HepG2 (cell line): Measurements from ENCODE around the gene EGLN1. TPM values are rescaled to one million over a fixed set of nuclear protein-coding genes. Genes with fewer than 3 reads are reported as not detected.
A peak's percentile ranks its signal among the peaks of the same experiment; 100 is the strongest.

Experiments
- ATF7-NPFF ChIP-seq: sonication (generic); formaldehyde crosslinking; IDR thresholded peaks from 2 replicates; pipeline ENCODE4 v1.8.1; 2023; ENCODE audit warnings: mild to moderate bottlenecking, low read depth, missing genetic modification reagents, moderate library complexity
- CREB1 ChIP-seq, 2 experiments: fragments of 450-650 bp in 1 of 2; IDR thresholded peaks; 2 replicates each; pipeline ENCODE4 v1.6.1; 2016 to 2017; ENCODE audit warnings: control low read depth in 1 of 2, mild to moderate bottlenecking in 1 of 2, missing compliant biosample characterization in 1 of 2, missing genetic modification characterization in 1 of 2
- CREB3 ChIP-seq: sonication (generic); formaldehyde crosslinking; IDR thresholded peaks from 2 replicates; pipeline ENCODE4 v1.5.0; 2020; ENCODE audit warnings: missing genetic modification reagents
- GFI1 ChIP-seq: sonication (generic); formaldehyde crosslinking; IDR thresholded peaks from 2 replicates; pipeline ENCODE4 v1.5.0; 2020; ENCODE audit warnings: missing genetic modification reagents, mild to moderate bottlenecking, borderline replicate concordance
- NONO ChIP-seq, 2 experiments: fragments of 450-650 bp in 1 of 2; sonication (generic) in 1 of 2; formaldehyde crosslinking in 1 of 2; IDR thresholded peaks in 1 of 2; conservative IDR thresholded peaks in 1 of 2; 2 replicates each; pipeline versions ENCODE4 v1.6.1 to v1.8.0; 2017 to 2022; ENCODE audit warnings: mild to moderate bottlenecking in 1 of 2, missing genetic modification reagents in 1 of 2, moderate library complexity in 1 of 2
- PBX3 ChIP-seq: sonication (generic); formaldehyde crosslinking; IDR thresholded peaks from 2 replicates; pipeline ENCODE4 v1.8.1; 2023; ENCODE audit warnings: missing genetic modification reagents, inconsistent platforms, borderline replicate concordance
- RFX3 ChIP-seq: IDR thresholded peaks from 2 replicates; pipeline ENCODE4 v1.6.1; 2016; ENCODE audit warnings: missing biosample characterization, missing genetic modification reagents
- TERF1 ChIP-seq: sonication (generic); formaldehyde crosslinking; IDR thresholded peaks from 2 replicates; pipeline ENCODE4 v1.8.0; 2022; ENCODE audit warnings: mild to moderate bottlenecking, missing genetic modification reagents, moderate library complexity
- ZNF101 ChIP-seq: sonication (generic); formaldehyde crosslinking; IDR thresholded peaks from 2 replicates; pipeline ENCODE4 v1.4.0; 2020; ENCODE audit warnings: mild to moderate bottlenecking, low read depth, missing genetic modification reagents, borderline replicate concordance
- ZNF329 ChIP-seq: sonication (generic); formaldehyde crosslinking; IDR thresholded peaks from 2 replicates; pipeline ENCODE4 v1.9.0; 2021; ENCODE audit warnings: low read depth, mild to moderate bottlenecking, missing genetic modification reagents
- ZNF652 ChIP-seq: IDR thresholded peaks from 2 replicates; pipeline ENCODE4 v1.6.1; 2016; ENCODE audit warnings: low read depth, borderline replicate concordance
- polyA plus RNA-seq, 8 experiments: library from polyadenylated mRNA; depleted of rRNA in 3 of 8; stranded (reverse) in 7 of 8; unstranded in 1 of 8; fragments of >200 nt; fragmentation: Illumina TruSeq in 4 of 8; extraction: Trizol in 4 of 8; gene quantifications; 2 replicates each; pipeline versions ENCODE4 v1.2.1 to v1.2.3, GENCODE V29; 2011 to 2016; ENCODE audit warnings: low read depth in 4 of 8, missing spikeins in 1 of 8, mixed read lengths in 1 of 8; ENCODE audit not compliant: insufficient read depth in 1 of 8
- total RNA-seq, 5 experiments: library from RNA; depleted of rRNA; stranded (reverse); fragments of >200 nt; fragmentation: Illumina TruSeq; extraction: Trizol; gene quantifications; 2 replicates each; pipeline ENCODE4 v1.2.3, GENCODE V29; 2016; ENCODE audit warnings: low read depth in 1 of 5
- TF ChIP-seq, protein P1 (sequence below), 2 experiments: sonication (generic) in 1 of 2; formaldehyde crosslinking in 1 of 2; IDR thresholded peaks; 2 replicates each; pipeline versions ENCODE4 v1.6.1 to v1.9.0; 2014 to 2022; ENCODE audit warnings: antibody characterized with exemption in 1 of 2, borderline replicate concordance in 1 of 2, inconsistent platforms in 1 of 2, low read depth in 1 of 2, missing genetic modification reagents in 1 of 2
- TF ChIP-seq, protein P2 (sequence below): sonication (generic); formaldehyde crosslinking; IDR thresholded peaks from 2 replicates; pipeline ENCODE4 v1.4.0; 2020; ENCODE audit warnings: missing genetic modification reagents
- TF ChIP-seq, protein P3 (sequence below): IDR thresholded peaks from 2 replicates; pipeline ENCODE4 v1.6.1; 2016; ENCODE audit warnings: missing biosample characterization, missing genetic modification reagents, low read depth

Gene EGLN1
- total and polyA plus RNA-seq, 2 of the 13 experiments (the other 11 are each of a cell fraction or from before 2014, with no cell fraction given), result 34.4 to 44.1 TPM

GRCh38 chr1:231421971-231422797 is at the start of gene EGLN1 (continued):
- TF ChIP-seq CREB1 (IDR thresholded peaks at IDR 0.05), result no peak
- TF ChIP-seq CREB1 (CRISPR knock-in tag; IDR thresholded peaks at IDR 0.05), result no peak
- no peak for TF ChIP-seq ZNF101 (CRISPR knock-in tag)
- TF ChIP-seq RFX3 (CRISPR knock-in tag), result no peak
- TF ChIP-seq PBX3 (CRISPR knock-in tag), result no peak
- TF ChIP-seq CREB3 (CRISPR knock-in tag), result no peak
- TF ChIP-seq, protein P1, sequence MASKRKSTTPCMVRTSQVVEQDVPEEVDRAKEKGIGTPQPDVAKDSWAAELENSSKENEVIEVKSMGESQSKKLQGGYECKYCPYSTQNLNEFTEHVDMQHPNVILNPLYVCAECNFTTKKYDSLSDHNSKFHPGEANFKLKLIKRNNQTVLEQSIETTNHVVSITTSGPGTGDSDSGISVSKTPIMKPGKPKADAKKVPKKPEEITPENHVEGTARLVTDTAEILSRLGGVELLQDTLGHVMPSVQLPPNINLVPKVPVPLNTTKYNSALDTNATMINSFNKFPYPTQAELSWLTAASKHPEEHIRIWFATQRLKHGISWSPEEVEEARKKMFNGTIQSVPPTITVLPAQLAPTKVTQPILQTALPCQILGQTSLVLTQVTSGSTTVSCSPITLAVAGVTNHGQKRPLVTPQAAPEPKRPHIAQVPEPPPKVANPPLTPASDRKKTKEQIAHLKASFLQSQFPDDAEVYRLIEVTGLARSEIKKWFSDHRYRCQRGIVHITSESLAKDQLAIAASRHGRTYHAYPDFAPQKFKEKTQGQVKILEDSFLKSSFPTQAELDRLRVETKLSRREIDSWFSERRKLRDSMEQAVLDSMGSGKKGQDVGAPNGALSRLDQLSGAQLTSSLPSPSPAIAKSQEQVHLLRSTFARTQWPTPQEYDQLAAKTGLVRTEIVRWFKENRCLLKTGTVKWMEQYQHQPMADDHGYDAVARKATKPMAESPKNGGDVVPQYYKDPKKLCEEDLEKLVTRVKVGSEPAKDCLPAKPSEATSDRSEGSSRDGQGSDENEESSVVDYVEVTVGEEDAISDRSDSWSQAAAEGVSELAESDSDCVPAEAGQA (IDR thresholded peaks at IDR 0.05; ENCODE audit: low read depth), result peak; percentile 61; the same call in 1 of the 2 replicates
- TF ChIP-seq, protein P1 (CRISPR knock-in tag; IDR thresholded peaks at IDR 0.05; ENCODE audit: borderline replicate concordance), result no peak
- TF ChIP-seq, protein P2, sequence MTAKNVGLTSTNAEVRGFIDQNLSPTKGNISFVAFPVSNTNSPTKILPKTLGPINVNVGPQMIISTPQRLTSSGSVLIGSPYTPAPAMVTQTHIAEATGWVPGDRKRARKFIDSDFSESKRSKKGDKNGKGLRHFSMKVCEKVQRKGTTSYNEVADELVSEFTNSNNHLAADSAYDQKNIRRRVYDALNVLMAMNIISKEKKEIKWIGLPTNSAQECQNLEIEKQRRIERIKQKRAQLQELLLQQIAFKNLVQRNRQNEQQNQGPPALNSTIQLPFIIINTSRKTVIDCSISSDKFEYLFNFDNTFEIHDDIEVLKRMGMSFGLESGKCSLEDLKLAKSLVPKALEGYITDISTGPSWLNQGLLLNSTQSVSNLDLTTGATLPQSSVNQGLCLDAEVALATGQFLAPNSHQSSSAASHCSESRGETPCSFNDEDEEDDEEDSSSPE (CRISPR knock-in tag), result peak; percentile 40; the same call in 1 of the 2 replicates
- TF ChIP-seq GFI1 (CRISPR knock-in tag), result no peak; the same call in 1 of the 2 replicates
- no peak for TF ChIP-seq TERF1
- TF ChIP-seq ZNF652, result no peak
- peak; percentile 77 for TF ChIP-seq ATF7-NPFF
- TF ChIP-seq, protein P3, sequence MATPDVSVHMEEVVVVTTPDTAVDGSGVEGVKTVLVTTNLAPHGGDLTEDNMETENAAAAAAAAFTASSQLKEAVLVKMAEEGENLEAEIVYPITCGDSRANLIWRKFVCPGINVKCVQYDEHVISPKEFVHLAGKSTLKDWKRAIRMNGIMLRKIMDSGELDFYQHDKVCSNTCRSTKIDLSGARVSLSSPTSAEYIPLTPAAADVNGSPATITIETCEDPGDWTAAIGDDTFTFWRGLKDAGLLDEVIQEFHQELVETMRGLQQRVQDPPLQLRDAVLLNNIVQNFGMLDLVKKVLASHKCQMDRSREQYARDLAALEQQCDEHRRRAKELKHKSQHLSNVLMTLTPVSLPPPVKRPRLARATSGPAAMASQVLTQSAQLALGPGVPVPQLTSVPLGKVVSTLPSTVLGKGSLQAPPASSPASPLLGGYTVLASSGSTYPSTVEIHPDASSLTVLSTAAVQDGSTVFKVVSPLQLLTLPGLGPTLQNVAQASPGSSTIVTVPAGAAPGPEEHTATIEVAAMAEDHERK (CRISPR knock-in tag), result no peak
- TF ChIP-seq ZNF329 (CRISPR knock-in tag), result no peak
- no peak for TF ChIP-seq NONO (IDR thresholded peaks at IDR 0.05)
- peak; percentile 91 for TF ChIP-seq NONO (CRISPR knock-in tag; conservative IDR thresholded peaks at IDR 0.05)
